ENCODE measurements around the gene KCNT2. TPM values are rescaled to one million over a fixed set of nuclear protein-coding genes. Genes with fewer than 3 reads are reported as not detected.

The KCNT2 gene
- total and polyA plus RNA-seq, 2 of the 8 experiments (the other 6 are each of a cell fraction or from before 2014, with no cell fraction given): 2.3 to 10.2 TPM

DNA sequence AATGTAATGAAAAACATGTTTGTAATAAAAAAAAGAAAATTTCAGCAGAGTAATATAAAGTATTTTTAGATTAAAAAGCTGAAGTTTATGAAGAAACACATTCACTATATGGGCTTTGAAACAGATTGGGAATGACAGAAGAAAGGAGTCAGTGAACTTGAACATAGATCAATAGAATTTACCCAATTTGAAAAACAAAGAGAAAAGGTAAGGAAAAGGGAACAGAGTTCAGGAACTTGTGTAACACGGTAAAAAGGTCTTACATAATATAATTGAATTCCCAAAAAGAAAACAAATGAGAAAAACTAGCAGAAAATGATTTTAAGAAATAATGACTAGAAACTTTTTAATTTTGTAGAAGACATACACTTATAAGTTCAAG is 206.8 kb downstream of the KCNT2 start (continued):
- TF ChIP-seq SAP30 (IDR thresholded peaks at IDR 0.05; ENCODE audit: insufficient read depth, insufficient replicate concordance, low read length) (no peak), FOSL1 (IDR thresholded peaks at IDR 0.05; ENCODE audit: insufficient read depth, low read depth, low read length) (no peak), CHD1 (IDR thresholded peaks at IDR 0.05; ENCODE audit: low read depth, low read length) (no peak)
- TF ChIP-seq, protein P1, sequence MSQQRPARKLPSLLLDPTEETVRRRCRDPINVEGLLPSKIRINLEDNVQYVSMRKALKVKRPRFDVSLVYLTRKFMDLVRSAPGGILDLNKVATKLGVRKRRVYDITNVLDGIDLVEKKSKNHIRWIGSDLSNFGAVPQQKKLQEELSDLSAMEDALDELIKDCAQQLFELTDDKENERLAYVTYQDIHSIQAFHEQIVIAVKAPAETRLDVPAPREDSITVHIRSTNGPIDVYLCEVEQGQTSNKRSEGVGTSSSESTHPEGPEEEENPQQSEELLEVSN (IDR thresholded peaks at IDR 0.05): no peak
- TF ChIP-seq, protein P2, sequence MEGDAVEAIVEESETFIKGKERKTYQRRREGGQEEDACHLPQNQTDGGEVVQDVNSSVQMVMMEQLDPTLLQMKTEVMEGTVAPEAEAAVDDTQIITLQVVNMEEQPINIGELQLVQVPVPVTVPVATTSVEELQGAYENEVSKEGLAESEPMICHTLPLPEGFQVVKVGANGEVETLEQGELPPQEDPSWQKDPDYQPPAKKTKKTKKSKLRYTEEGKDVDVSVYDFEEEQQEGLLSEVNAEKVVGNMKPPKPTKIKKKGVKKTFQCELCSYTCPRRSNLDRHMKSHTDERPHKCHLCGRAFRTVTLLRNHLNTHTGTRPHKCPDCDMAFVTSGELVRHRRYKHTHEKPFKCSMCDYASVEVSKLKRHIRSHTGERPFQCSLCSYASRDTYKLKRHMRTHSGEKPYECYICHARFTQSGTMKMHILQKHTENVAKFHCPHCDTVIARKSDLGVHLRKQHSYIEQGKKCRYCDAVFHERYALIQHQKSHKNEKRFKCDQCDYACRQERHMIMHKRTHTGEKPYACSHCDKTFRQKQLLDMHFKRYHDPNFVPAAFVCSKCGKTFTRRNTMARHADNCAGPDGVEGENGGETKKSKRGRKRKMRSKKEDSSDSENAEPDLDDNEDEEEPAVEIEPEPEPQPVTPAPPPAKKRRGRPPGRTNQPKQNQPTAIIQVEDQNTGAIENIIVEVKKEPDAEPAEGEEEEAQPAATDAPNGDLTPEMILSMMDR (IDR thresholded peaks at IDR 0.05; ENCODE audit: control extremely low read depth in 1 of 3, insufficient read depth in 1 of 3, low read depth in 1 of 3, low read length in 3 of 3): no peak

Measured in H1 (cell line).